Colonic mucosa (tissue), 4 donors: Measurements from ENCODE around the gene MRNIP. TPM values are rescaled to one million over a fixed set of nuclear protein-coding genes. Genes with fewer than 3 reads are reported as not detected.
A peak's percentile ranks its signal among the peaks of the same experiment; 100 is the strongest.

Experiments
- DNase-seq: peaks from one replicate; pipeline ENCODE4 v3.0.0-alpha.2; 2020
- H3K27ac ChIP-seq: fragments of 200-600 bp; one replicate; pipeline ENCODE4 v1.8.0; 2021
- H3K27me3 ChIP-seq: fragments of 200-600 bp; one replicate; pipeline ENCODE4 v1.8.0; 2021
- H3K36me3 ChIP-seq: fragments of 200-600 bp; one replicate; pipeline ENCODE4 v1.8.0; 2021
- H3K4me1 ChIP-seq: fragments of 200-600 bp; one replicate; pipeline ENCODE4 v1.8.0; 2021; ENCODE audit warnings: mild to moderate bottlenecking
- H3K4me3 ChIP-seq: fragments of 200-600 bp; one replicate; pipeline ENCODE4 v1.8.0; 2021
- H3K9ac ChIP-seq, 2 donors: one replicate each; pipeline ENCODE4 v1.7.0; 2013; ENCODE audit warnings: control low read depth in 2 of 2, low read depth in 2 of 2, low read length in 2 of 2
- H3K9me3 ChIP-seq: fragments of 200-600 bp; one replicate; pipeline ENCODE4 v1.8.0; 2021
- CTCF ChIP-seq: fragments of 200-600 bp; IDR thresholded peaks from one replicate; pipeline ENCODE4 v1.8.0; 2022; ENCODE audit warnings: antibody characterized with exemption, mild to moderate bottlenecking
- intact Hi-C: fragments of 100-400 bp; cut with DNase I; formaldehyde crosslinking; loops from one replicate; pipeline ENCODE4 v1.14.1; 2022
- total RNA-seq, 2 donors: library from RNA; stranded (reverse); fragmentation: NEBNext Ultra II Directional in 1 of 2; extraction: Animal tissue kit (Norgen Biotek cat#: 25700) in 1 of 2; gene quantifications; one replicate each; pipeline ENCODE4 v1.2.1, GENCODE V29; 2021
- donor health status: healthy.
- donor health status: DM: no; HTN: no; CAD: no.
- donor health status: DM: no; HTN: no; CAD: no.

Gene MRNIP
- total RNA-seq, 2 donors from 2014 or later: 8.6 to 17.5 TPM

- Histone ChIP-seq H3K4me1 (peaks cover 23% of the 10 kb centered on the region), H3K27me3 (no peaks in the 10 kb centered on the region), H3K9me3 (no peaks in the 10 kb centered on the region), H3K27ac (peak overlapping the region; percentile 3), H3K4me3 (peak overlapping the region; percentile 42), H3K9ac (peak overlapping the region; percentile 63 to 72), H3K36me3 (no peaks in the 10 kb centered on the region)
- intact Hi-C loops: no loop called here
- TF ChIP-seq CTCF: no peak
- DNase-seq: peak; percentile 48
Observed at GRCh38 chr5:179816796-179817469, 41.7 kb downstream of the MRNIP start.

- no peaks in the 10 kb centered on the region for H3K9me3 ChIP-seq
- no peaks in the 10 kb centered on the region for H3K27me3 ChIP-seq
- no peak for TF ChIP-seq CTCF
- H3K36me3 ChIP-seq: no peaks in the 10 kb centered on the region
- no peak overlapping the region for H3K27ac ChIP-seq
- H3K4me1 ChIP-seq: peaks cover 23% of the 10 kb centered on the region
- intact Hi-C loops: no loop called here
- H3K4me3 ChIP-seq: peak overlapping the region; percentile 42
- peak overlapping the region; percentile 63 to 72 for H3K9ac ChIP-seq
- no peak for DNase-seq
Observed at GRCh38 chr5:179816401-179816795, 42.2 kb downstream of the MRNIP start.

- no peaks in the 10 kb centered on the region for H3K9me3 ChIP-seq
- no peak overlapping the region for H3K27ac ChIP-seq
- no peak for DNase-seq
- no peaks in the 10 kb centered on the region for H3K27me3 ChIP-seq
- H3K36me3 ChIP-seq: no peaks in the 10 kb centered on the region
- no peak for TF ChIP-seq CTCF
- H3K4me3 ChIP-seq: no peak overlapping the region
- intact Hi-C loops: no loop called here
- H3K9ac ChIP-seq: no peak overlapping the region
- H3K4me1 ChIP-seq: peaks cover 23% of the 10 kb centered on the region
Observed at GRCh38 chr5:179815491-179816249, 42.9 kb downstream of the MRNIP start.

- no peak for DNase-seq
- Histone ChIP-seq H3K27ac (no peak overlapping the region), H3K9ac (no peak overlapping the region), H3K36me3 (no peaks in the 10 kb centered on the region), H3K9me3 (no peaks in the 10 kb centered on the region), H3K4me3 (no peak overlapping the region), H3K27me3 (no peaks in the 10 kb centered on the region), H3K4me1 (peaks cover 12% of the 10 kb centered on the region)
- TF ChIP-seq CTCF: no peak
- intact Hi-C loops: no loop called here
Observed at GRCh38 chr5:179814090-179814489, 44.5 kb downstream of the MRNIP start.

- no peak for TF ChIP-seq CTCF
- intact Hi-C loops: no loop called here
Observed at GRCh38 chr5:179812997-179813607, 45.5 kb downstream of the MRNIP start.

More at GRCh38 chr5:179812997-179813607, 45.5 kb downstream of the MRNIP start:
- Histone ChIP-seq H3K27me3 (no peaks in the 10 kb centered on the region), H3K9me3 (no peaks in the 10 kb centered on the region), H3K9ac (no peak overlapping the region), H3K36me3 (no peaks in the 10 kb centered on the region), H3K4me3 (no peak overlapping the region), H3K27ac (no peak overlapping the region), H3K4me1 (peaks cover 8% of the 10 kb centered on the region)
- no peak for DNase-seq
